ENCODE data around the gene CHP1. TPM values are rescaled to one million over a fixed set of nuclear protein-coding genes. Genes with fewer than 3 reads are reported as not detected.

Gene CHP1
- total and polyA plus RNA-seq, 2 donors (not counting 1 experiment from before 2014, with no cell fraction given) = 14.2 to 39.9 TPM

- H3K36me3 ChIP-seq (replicated peaks in 1 of 2; ENCODE audit: control extremely low read depth in 1 of 2, control insufficient read depth in 1 of 2, extremely low read depth in 1 of 2, insufficient read depth in 2 of 2, low read length in 1 of 2) = peaks cover 3 to 10% of the 10 kb centered on the region in 2 experiments
- no peaks in the 10 kb centered on the region for H3K27me3 Mint-ChIP-seq
- no peak overlapping the region for H3K27ac Mint-ChIP-seq
- no peaks in the 10 kb centered on the region for H3K27me3 ChIP-seq (replicated peaks in 1 of 4; ENCODE audit: control extremely low read depth in 1 of 4, control insufficient read depth in 3 of 4, insufficient read depth in 4 of 4, low read length in 3 of 4)
- no peaks in the 10 kb centered on the region for H3K9me3 ChIP-seq (ENCODE audit: control extremely low read depth in 1 of 3, control insufficient read depth in 2 of 3, insufficient read depth in 1 of 3, low read length in 2 of 3)
- ChIA-PET POLR2A (no interaction called here), CTCF (interaction anchor here (0.7 kb wide), 1 partner anchor 53 kb away, joined by 3 read pairs; no protein-coding TSS in a partner anchor)
- no peaks in the 10 kb centered on the region for H4K20me1 ChIP-seq (ENCODE audit: control insufficient read depth, insufficient read depth, low read length, poor library complexity, severe bottlenecking)
- H3K4me1 Mint-ChIP-seq = peaks cover 11% of the 10 kb centered on the region
- peaks cover 6 to 12% of the 10 kb centered on the region in 2 donors for H3K4me1 ChIP-seq (ENCODE audit: control insufficient read depth in 2 of 2, insufficient read depth in 2 of 2, low read length in 2 of 2)
- H3K4me2 ChIP-seq (replicated peaks; ENCODE audit: low read depth, low read length, poor library complexity, severe bottlenecking) = no peak overlapping the region
- TF ChIP-seq EZH2 (IDR thresholded peaks at IDR 0.05; ENCODE audit: borderline replicate concordance, insufficient read depth, low read depth, low read length, poor library complexity, severe bottlenecking) (no peak), CTCF (IDR thresholded peaks at IDR 0.05) (no peak)
- no peak overlapping the region for H3K4me3 ChIP-seq (ENCODE audit: control extremely low read depth in 1 of 5, extremely low read depth in 1 of 5, insufficient read depth in 1 of 5, low read depth in 2 of 5, low read length in 4 of 5)
- DNase-seq (no peak), ATAC-seq (ENCODE audit: low read depth) (no peak)
- no peak overlapping the region for H3K4me3 Mint-ChIP-seq
- no peak overlapping the region for H3K9ac ChIP-seq (ENCODE audit: low read length)
- no peaks in the 10 kb centered on the region for H3K9me3 Mint-ChIP-seq (ENCODE audit: insufficient read depth)
- no CpG with 5 or more reads among the region's 3 CpGs for WGBS (ENCODE audit: insufficient coverage)
- no peak overlapping the region for H3K27ac ChIP-seq (ENCODE audit: low read length in 2 of 2)
- intact Hi-C loops (cut with micrococcal nuclease) = no loop called here
- no peaks in the 10 kb centered on the region for H3K79me2 ChIP-seq (ENCODE audit: control insufficient read depth, insufficient read depth, low read length)
- no peak overlapping the region for H2AFZ ChIP-seq (ENCODE audit: insufficient read depth, low read depth, low read length, poor library complexity, severe bottlenecking)
These were observed 47.3 kb downstream of the CHP1 start for GRCh38 chr15:41278319-41278718.

GRCh38 chr15:41279535-41280283 is 48.6 kb downstream of the CHP1 start:
- peaks cover 6 to 18% of the 10 kb centered on the region in 2 donors for H3K4me1 ChIP-seq (ENCODE audit: control insufficient read depth in 2 of 2, insufficient read depth in 2 of 2, low read length in 2 of 2)
- Mint-ChIP-seq H3K9me3 (ENCODE audit: insufficient read depth) (no peaks in the 10 kb centered on the region), H3K27me3 (no peaks in the 10 kb centered on the region), H3K4me1 (peaks cover 18% of the 10 kb centered on the region), H3K27ac (no peak overlapping the region), H3K4me3 (no peak overlapping the region)
- no peak overlapping the region for H3K4me3 ChIP-seq (ENCODE audit: control extremely low read depth in 1 of 5, extremely low read depth in 1 of 5, insufficient read depth in 1 of 5, low read depth in 2 of 5, low read length in 4 of 5)
- CTCF ChIA-PET = no interaction called here
- no peak overlapping the region for H2AFZ ChIP-seq (ENCODE audit: insufficient read depth, low read depth, low read length, poor library complexity, severe bottlenecking)
- H3K27ac ChIP-seq (ENCODE audit: low read length in 2 of 2) = peak overlapping the region in 1 of 2 donors; percentile 19
- no peak overlapping the region for H3K4me2 ChIP-seq (replicated peaks; ENCODE audit: low read depth, low read length, poor library complexity, severe bottlenecking)
- no peaks in the 10 kb centered on the region for H3K9me3 ChIP-seq (ENCODE audit: control extremely low read depth in 1 of 3, control insufficient read depth in 2 of 3, insufficient read depth in 1 of 3, low read length in 2 of 3)
- ATAC-seq (ENCODE audit: low read depth) (no peak), DNase-seq (no peak)
- H4K20me1 ChIP-seq (ENCODE audit: control insufficient read depth, insufficient read depth, low read length, poor library complexity, severe bottlenecking) = no peaks in the 10 kb centered on the region
- POLR2A ChIA-PET = no interaction called here
- H3K9ac ChIP-seq (ENCODE audit: low read length) = no peak overlapping the region
- H3K27me3 ChIP-seq (replicated peaks in 1 of 4; ENCODE audit: control extremely low read depth in 1 of 4, control insufficient read depth in 3 of 4, insufficient read depth in 4 of 4, low read length in 3 of 4) = no peaks in the 10 kb centered on the region
- intact Hi-C loops (cut with micrococcal nuclease) = loop anchor here (5.0 kb wide), 3 partner anchors 123 to 897 kb away; partner anchors contain the start of genes KNSTRN, NDUFAF1 and RTF1
- H3K79me2 ChIP-seq (ENCODE audit: control insufficient read depth, insufficient read depth, low read length) = peaks cover 10% of the 10 kb centered on the region
- 89% methylated on average over 1 of the region's 1 CpG for WGBS (ENCODE audit: insufficient coverage)
- TF ChIP-seq CTCF (IDR thresholded peaks at IDR 0.05) (no peak), EZH2 (IDR thresholded peaks at IDR 0.05; ENCODE audit: borderline replicate concordance, insufficient read depth, low read depth, low read length, poor library complexity, severe bottlenecking) (no peak)
- peaks cover 3 to 9% of the 10 kb centered on the region in 2 experiments for H3K36me3 ChIP-seq (replicated peaks in 1 of 2; ENCODE audit: control extremely low read depth in 1 of 2, control insufficient read depth in 1 of 2, extremely low read depth in 1 of 2, insufficient read depth in 2 of 2, low read length in 1 of 2)
